HL-60 (cell line): Measurements from ENCODE around the gene PBX3.

ENCODE experiments used
- DNase-seq, 2 experiments: peaks; one replicate each; pipeline ENCODE4 v3.0.0-alpha.2; 2010 to 2020; ENCODE audit warnings: low read depth in 1 of 2, low spot score in 1 of 2
- H3K27ac ChIP-seq: fragments of 250-450 bp; sonication (Bioruptor Pico); replicated peaks from 2 replicates; pipeline ENCODE4 v1.5.1; 2020; ENCODE audit warnings: mild to moderate bottlenecking, moderate library complexity
- H3K27me3 ChIP-seq: fragments of 250-450 bp; sonication (Bioruptor Pico); 2 replicates; pipeline ENCODE4 v1.5.1; 2021; ENCODE audit warnings: mild to moderate bottlenecking, moderate library complexity; ENCODE audit not compliant: insufficient read depth, poor library complexity, severe bottlenecking
- H3K4me3 ChIP-seq: replicated peaks from 2 replicates; pipeline ENCODE4 v1.5.1; 2011; ENCODE audit warnings: mild to moderate bottlenecking, control low read depth, low read length; ENCODE audit not compliant: insufficient read depth
- CTCF ChIP-seq: IDR thresholded peaks from one replicate; pipeline ENCODE4 v1.5.1; 2011; ENCODE audit warnings: low read length, control low read depth, inconsistent platforms; ENCODE audit not compliant: insufficient read depth
- GABPA ChIP-seq: IDR thresholded peaks from 2 replicates; pipeline ENCODE4 v1.6.1; 2012; ENCODE audit warnings: low read depth
- POLR2AphosphoS5 ChIP-seq: IDR thresholded peaks from 2 replicates; pipeline ENCODE4 v1.6.1; 2012; ENCODE audit warnings: low read depth
- REST ChIP-seq: IDR thresholded peaks from 2 replicates; pipeline ENCODE4 v1.6.1; 2012; ENCODE audit warnings: low read depth; ENCODE audit not compliant: insufficient replicate concordance
- SPI1 ChIP-seq: IDR thresholded peaks from 2 replicates; pipeline ENCODE4 v1.6.1; 2012; ENCODE audit warnings: low read depth, mild to moderate bottlenecking, borderline replicate concordance

The PBX3 gene

GRCh38 chr9:125990793-125991220, 243.6 kb downstream of the PBX3 start:
- Histone ChIP-seq H3K4me3 (no peak overlapping the region), H3K27me3 (no peaks in the 10 kb centered on the region), H3K27ac (no peak overlapping the region)
- no peak for DNase-seq
- TF ChIP-seq SPI1 = no peak
- no peak for TF ChIP-seq CTCF
- no peak for TF ChIP-seq REST
- no peak for TF ChIP-seq GABPA
- TF ChIP-seq POLR2AphosphoS5 = no peak

- Histone ChIP-seq H3K27me3 (no peaks in the 10 kb centered on the region), H3K27ac (no peak overlapping the region), H3K4me3 (no peak overlapping the region)
- TF ChIP-seq POLR2AphosphoS5 (no peak), CTCF (no peak), REST (no peak), SPI1 (no peak), GABPA (no peak)
- no peak for DNase-seq
These were observed 244.8 kb downstream of the PBX3 start for GRCh38 chr9:125991886-125992529.

- DNase-seq = no peak
- TF ChIP-seq SPI1 (no peak), REST (no peak), CTCF (no peak), POLR2AphosphoS5 (no peak), GABPA (no peak)
- H3K27ac ChIP-seq = no peak overlapping the region
These were observed 245.4 kb downstream of the PBX3 start for GRCh38 chr9:125992557-125992956.

More at GRCh38 chr9:125992557-125992956, 245.4 kb downstream of the PBX3 start:
- Histone ChIP-seq H3K4me3 (no peak overlapping the region), H3K27me3 (no peaks in the 10 kb centered on the region)
